H1 (cell line): Measurements from ENCODE around the gene SLC16A11. TPM values are rescaled to one million over a fixed set of nuclear protein-coding genes. Genes with fewer than 3 reads are reported as not detected.

ENCODE experiments used
- CTCF ChIA-PET: fragments of 300-600 bp; sonication (Branson Sonifier 250); formaldehyde crosslinking; loops from one replicate; lab custom pipeline; 2021; ENCODE audit not compliant: partially characterized antibody; lab: Charles Lee
- POLR2A ChIA-PET: fragments of 300-600 bp; sonication (Branson Sonifier 250); formaldehyde crosslinking; loops from one replicate; lab custom pipeline; 2021; ENCODE audit warnings: inconsistent platforms; ENCODE audit not compliant: partially characterized antibody; lab: Charles Lee
- DNase-seq, 2 experiments: peaks; one replicate each; pipeline versions ENCODE4 v3.0.0 to v3.0.0-alpha.2; 2010 to 2022; ENCODE audit warnings: low spot score in 2 of 2, low read depth in 1 of 2, mixed read lengths in 1 of 2
- FAIRE-seq: peaks from 2 replicates; lab custom pipeline; 2011; peaks lifted over from hg19 to GRCh38; lab: Jason Lieb, UNC
- H2AFZ ChIP-seq: 2 replicates; pipeline ENCODE4 v1.8.1; 2012; ENCODE audit warnings: low read length, inconsistent platforms
- H2AK5ac ChIP-seq: 2 replicates; pipeline ENCODE4 v1.6.1; 2013; ENCODE audit warnings: low read depth, low read length
- H2BK120ac ChIP-seq: replicated peaks from 2 replicates; pipeline ENCODE3; 2013; ENCODE audit warnings: low read depth, low read length, inconsistent platforms
- H2BK12ac ChIP-seq: 2 replicates; pipeline ENCODE4 v1.6.1; 2013; ENCODE audit warnings: low read depth, low read length
- H2BK15ac ChIP-seq: 2 replicates; pipeline ENCODE4 v1.6.1; 2013; ENCODE audit warnings: low read length
- H2BK20ac ChIP-seq: 2 replicates; pipeline ENCODE4 v1.6.1; 2013; ENCODE audit warnings: low read length
- H2BK5ac ChIP-seq: 2 replicates; pipeline ENCODE4 v1.6.1; 2013; ENCODE audit warnings: low read depth, low read length
- H3K14ac ChIP-seq: 2 replicates; pipeline ENCODE4 v1.6.1; 2013; ENCODE audit warnings: inconsistent platforms; ENCODE audit not compliant: insufficient read length
- H3K18ac ChIP-seq: 2 replicates; pipeline ENCODE4 v1.6.1; 2013; ENCODE audit warnings: low read length; ENCODE audit errors: extremely low read depth
- H3K23ac ChIP-seq: 2 replicates; pipeline ENCODE4 v1.6.1; 2013; ENCODE audit warnings: inconsistent platforms; ENCODE audit not compliant: insufficient read length
- H3K23me2 ChIP-seq: 2 replicates; pipeline ENCODE4 v1.6.1; 2013; ENCODE audit warnings: low read depth, low read length
- H3K27ac ChIP-seq: 2 replicates; pipeline ENCODE4 v1.6.1; 2011; ENCODE audit warnings: low read depth, low read length, inconsistent platforms
- H3K27me3 ChIP-seq, 4 experiments: replicated peaks in 1 of 4; 1 replicate in 1 of 4; 2 replicates in 3 of 4; pipeline versions ENCODE4 v1.6.1 to v1.8.1; 2011 to 2013; ENCODE audit warnings: low read length in 3 of 4, mild to moderate bottlenecking in 3 of 4, inconsistent platforms in 2 of 4, mixed read lengths in 2 of 4, moderate library complexity in 1 of 4; ENCODE audit not compliant: control insufficient read depth in 3 of 4, insufficient read depth in 3 of 4; ENCODE audit errors: extremely low read depth in 1 of 4
- H3K36me3 ChIP-seq, 4 experiments: 2 replicates each; pipeline versions ENCODE4 v1.6.1 to v1.8.1; 2011 to 2013; ENCODE audit warnings: mild to moderate bottlenecking in 4 of 4, low read length in 3 of 4, moderate library complexity in 2 of 4, control low read depth in 1 of 4, inconsistent platforms in 1 of 4; ENCODE audit not compliant: insufficient read depth in 4 of 4, control insufficient read depth in 2 of 4
- H3K4ac ChIP-seq: replicated peaks from 2 replicates; pipeline ENCODE3; 2013; ENCODE audit warnings: low read length, low read depth, mixed read lengths, inconsistent platforms; ENCODE audit not compliant: insufficient read length
- H3K4me1 ChIP-seq, 4 experiments: replicated peaks in 1 of 4; 1 replicate in 1 of 4; 2 replicates in 3 of 4; pipeline versions ENCODE4 v1.6.1 to v1.8.1; 2011 to 2013; ENCODE audit warnings: low read length in 3 of 4, inconsistent platforms in 2 of 4, mixed read lengths in 1 of 4; ENCODE audit not compliant: insufficient read depth in 4 of 4, control insufficient read depth in 3 of 4
- H3K4me2 ChIP-seq, 2 experiments: 2 replicates each; pipeline versions ENCODE4 v1.6.1 to v1.8.1; 2011 to 2013; ENCODE audit warnings: low read depth in 2 of 2, low read length in 2 of 2, control low read depth in 1 of 2, inconsistent platforms in 1 of 2, mild to moderate bottlenecking in 1 of 2; ENCODE audit not compliant: insufficient read depth in 1 of 2
- H3K4me3 ChIP-seq, 4 experiments: fragments of 200-600, 300-600 bp in 1 of 4; sonication (generic), shearing (Covaris generic), sonication (Bioruptor Twin) in 1 of 4; 2 replicates each; pipeline versions ENCODE4 v1.5.1 to v1.8.1; 2011 to 2016; ENCODE audit warnings: low read length in 4 of 4, low read depth in 3 of 4, control low read depth in 2 of 4, inconsistent platforms in 2 of 4, mild to moderate bottlenecking in 2 of 4, mixed read lengths in 1 of 4, moderate library complexity in 1 of 4; ENCODE audit not compliant: insufficient read depth in 2 of 4; ENCODE audit errors: extremely low read depth in 1 of 4
- H3K56ac ChIP-seq: replicated peaks from 2 replicates; pipeline ENCODE3; 2013; ENCODE audit warnings: low read depth, mild to moderate bottlenecking, mixed read lengths, low read length, inconsistent platforms; ENCODE audit not compliant: insufficient read length
- H3K79me1 ChIP-seq: 2 replicates; pipeline ENCODE4 v1.6.1; 2013; ENCODE audit warnings: low read depth, low read length, control low read depth
- H3K79me2 ChIP-seq, 2 experiments: 2 replicates each; pipeline versions ENCODE4 v1.6.1 to v1.8.1; 2012 to 2013; ENCODE audit warnings: low read length in 2 of 2, mild to moderate bottlenecking in 2 of 2, inconsistent platforms in 1 of 2; ENCODE audit not compliant: insufficient read depth in 2 of 2, control insufficient read depth in 1 of 2
- H3K9ac ChIP-seq, 4 experiments: replicated peaks in 1 of 4; 1 replicate in 1 of 4; 2 replicates in 3 of 4; pipeline versions ENCODE4 v1.6.1 to v1.8.1; 2011 to 2013; ENCODE audit warnings: low read depth in 3 of 4, low read length in 3 of 4, control low read depth in 2 of 4, mild to moderate bottlenecking in 2 of 4, moderate library complexity in 2 of 4, inconsistent platforms in 1 of 4; ENCODE audit errors: extremely low read depth in 1 of 4
- H3K9me3 ChIP-seq, 2 experiments: 2 replicates each; pipeline versions ENCODE4 v1.6.1 to v1.8.1; 2012 to 2013; ENCODE audit warnings: mild to moderate bottlenecking in 2 of 2, moderate library complexity in 2 of 2, control low read depth in 1 of 2, inconsistent platforms in 1 of 2, low read depth in 1 of 2, low read length in 1 of 2, mixed read lengths in 1 of 2; ENCODE audit not compliant: insufficient read depth in 2 of 2
- H4K20me1 ChIP-seq, 2 experiments: replicated peaks in 1 of 2; 2 replicates each; pipeline versions ENCODE3 to v1.8.1; 2011 to 2013; ENCODE audit warnings: inconsistent platforms in 2 of 2, low read length in 2 of 2, mild to moderate bottlenecking in 1 of 2; ENCODE audit not compliant: insufficient read depth in 2 of 2, control insufficient read depth in 1 of 2
- H4K5ac ChIP-seq: 2 replicates; pipeline ENCODE4 v1.6.1; 2013; ENCODE audit warnings: low read length, low read depth, mixed read lengths, inconsistent platforms; ENCODE audit not compliant: insufficient read length
- H4K8ac ChIP-seq: 2 replicates; pipeline ENCODE4 v1.8.0; 2013; ENCODE audit warnings: mild to moderate bottlenecking, moderate library complexity, low read length, inconsistent platforms; ENCODE audit not compliant: insufficient read depth; ENCODE audit errors: extremely low read depth
- H4K91ac ChIP-seq: replicated peaks from 2 replicates; pipeline ENCODE3; 2013; ENCODE audit warnings: low read length, mixed read lengths, inconsistent platforms; ENCODE audit not compliant: insufficient read length
- ASH2L ChIP-seq: fragments of 200-600, 300-600 bp; sonication (generic); IDR thresholded peaks from one replicate; pipeline ENCODE4 v1.7.1; 2017; ENCODE audit warnings: low read length
- BCL11A ChIP-seq, 2 experiments: IDR thresholded peaks; one replicate each; pipeline ENCODE4 v1.6.1; 2011; ENCODE audit warnings: low read depth in 2 of 2, low read length in 2 of 2, mild to moderate bottlenecking in 2 of 2
- SAP30 ChIP-seq: fragments of 300-600 bp; sonication (generic); IDR thresholded peaks from 2 replicates; pipeline ENCODE4 v1.7.1; 2012; ENCODE audit warnings: low read length, moderate library complexity, mild to moderate bottlenecking, inconsistent platforms; ENCODE audit not compliant: insufficient read depth, insufficient replicate concordance
- WGBS, 2 experiments: shearing (Covaris generic) in 1 of 2; methylation state at CpG; one replicate each; pipeline versions ENCODE4 v1.1.6 to v1.1.7; 2013 to 2015; ENCODE audit warnings: low lambda C conversion rate in 2 of 2, mixed read lengths in 2 of 2, inconsistent platforms in 1 of 2, low coverage in 1 of 2, missing lambda C conversion rate in 1 of 2; ENCODE audit not compliant: insufficient replicate concordance in 2 of 2, insufficient coverage in 1 of 2, insufficient read length in 1 of 2; ENCODE audit errors: extremely low coverage in 1 of 2, missing lambda C conversion rate in 1 of 2; 5-methylcytosine and 5-hydroxymethylcytosine counted together
- polyA plus RNA-seq, 7 experiments: library from polyadenylated mRNA; depleted of rRNA in 3 of 7; stranded (reverse) in 5 of 7; unstranded in 2 of 7; fragments of >200 nt in 5 of 7; fragments of 200-250 nt in 2 of 7; gene quantifications; 1 replicate in 5 of 7; 2 replicates in 1 of 7; 4 replicates in 1 of 7; pipeline versions ENCODE4 v1.2.1 to v1.2.3, GENCODE V29; 2011 to 2013; ENCODE audit warnings: missing spikeins in 2 of 7, mixed read lengths in 2 of 7
- total RNA-seq: library from RNA; stranded (reverse); fragmentation: NEBNext Ultra II Directional; extraction: Animal tissue kit (Norgen Biotek cat#: 25700); gene quantifications from 2 replicates; pipeline ENCODE4 v1.2.1, GENCODE V29; 2021
- TF ChIP-seq, protein P1 (sequence below), 3 experiments: IDR thresholded peaks; 1 replicate in 2 of 3; 2 replicates in 1 of 3; pipeline versions ENCODE4 v1.5.1 to v1.6.1; 2011; ENCODE audit warnings: low read length in 3 of 3, mild to moderate bottlenecking in 3 of 3, inconsistent platforms in 2 of 3, low read depth in 1 of 3, moderate library complexity in 1 of 3; ENCODE audit not compliant: insufficient read depth in 1 of 3; ENCODE audit errors: control extremely low read depth in 1 of 3

Gene SLC16A11
- total and polyA plus RNA-seq, 2 of the 8 experiments (the other 6 are each of a cell fraction or from before 2014, with no cell fraction given), result 0.35 to 0.39 TPM

DNA sequence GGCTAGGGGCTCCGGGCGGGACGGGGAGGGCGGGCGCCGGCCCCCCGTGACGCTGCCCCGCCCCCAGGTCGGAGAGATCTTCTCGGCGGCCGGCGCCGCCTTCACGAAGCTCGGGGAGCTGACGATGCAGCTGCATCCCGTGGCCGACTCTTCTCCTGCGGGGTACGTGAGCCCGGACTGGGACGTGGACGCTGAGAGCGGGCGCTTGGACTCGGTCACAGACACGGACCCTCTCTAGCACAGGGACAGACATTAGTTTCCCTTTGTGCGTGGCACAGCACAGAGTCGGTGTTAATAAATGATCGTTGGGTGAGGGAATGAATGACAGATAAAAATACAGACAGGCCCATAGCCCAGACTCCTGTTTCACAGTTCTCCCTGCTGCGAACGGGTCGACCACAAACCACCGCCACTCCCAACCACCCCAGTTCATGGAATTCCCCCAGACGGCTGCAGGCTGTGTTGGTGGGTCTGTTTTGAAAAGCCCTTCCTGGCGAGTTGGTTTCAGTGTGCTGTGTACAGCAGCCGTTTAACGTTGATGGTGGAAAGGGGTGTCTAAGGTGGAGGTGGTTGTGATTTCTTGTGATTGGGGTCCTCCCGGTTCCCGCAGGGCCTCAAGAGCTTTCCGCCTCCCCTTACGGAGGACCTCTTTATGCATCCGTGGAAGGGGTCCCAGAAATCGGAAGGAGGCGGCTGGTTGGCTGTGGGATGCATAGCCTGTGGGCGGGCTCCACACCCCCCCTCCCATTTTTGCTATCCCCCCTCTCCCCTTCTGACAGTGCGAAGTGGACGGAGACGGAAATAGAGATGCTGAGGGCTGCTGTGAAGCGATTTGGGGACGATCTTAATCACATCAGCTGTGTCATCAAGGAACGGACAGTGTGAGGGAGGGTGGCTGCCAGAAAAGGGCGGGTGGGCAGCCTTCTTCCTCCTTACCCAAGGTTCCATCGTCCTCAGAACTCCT, 28.6 kb downstream of the SLC16A11 start:
- FAIRE-seq, result no peak
- Histone ChIP-seq H3K23me2 (peaks cover 14% of the 10 kb centered on the region), H3K4me1 (peaks cover 0 to 28% (median 13%) of the 10 kb centered on the region in 4 experiments; a peak in 6 of 7 replicates), H2AFZ (no peak overlapping the region), H3K4me3 (peak overlapping the region; percentile 74 to 100 (median 83)), H3K23ac (no peak overlapping the region), H3K79me2 (peaks cover 0 to 32% of the 10 kb centered on the region in 2 experiments; a peak in 2 of 4 replicates), H2BK15ac (no peak overlapping the region), H3K27me3 (no peaks in the 10 kb centered on the region), H3K4ac (no peak overlapping the region), H2AK5ac (0 out of 2 replicates have a peak overlapping the region, but pooled peaks have one; percentile 1), H3K9me3 (no peaks in the 10 kb centered on the region), H3K56ac (no peak overlapping the region), H2BK12ac (peak overlapping the region; percentile 60; the same call in 1 of the 2 replicates), H4K20me1 (no peaks in the 10 kb centered on the region), H3K36me3 (peaks cover 0 to 4% (median 2%) of the 10 kb centered on the region in 4 experiments; a peak in 3 of 8 replicates), H3K79me1 (peaks cover 7% of the 10 kb centered on the region; the same call in 1 of the 2 replicates), H3K9ac (peak overlapping the region; percentile 54 to 66 (median 58); a peak in 5 of 7 replicates), H2BK20ac (no peak overlapping the region), H2BK5ac (no peak overlapping the region), H3K27ac (no peak overlapping the region), H4K91ac (no peak overlapping the region), H3K4me2 (peak overlapping the region; percentile 66 to 85), H4K5ac (peak overlapping the region; percentile 73), H2BK120ac (peak overlapping the region; percentile 41), H3K18ac (peak overlapping the region; percentile 83), H4K8ac (peak overlapping the region; percentile 3; the same call in 1 of the 2 replicates), H3K14ac (no peak overlapping the region)
- no peak for DNase-seq
- WGBS, 2 experiments, result 40% methylated on average over 29 of the region's 56 CpGs; no CpG with 5 or more reads in 1 of the 2 experiments
- POLR2A ChIA-PET, result interaction anchor here (0.9 to 1.4 kb wide), 3 partner anchors 8 to 101 kb away, joined by 3 to 4 read pairs (median 3); partner anchors contain the start of gene SLC16A13
- CTCF ChIA-PET, result interaction anchor here (0.5 to 1.4 kb wide), 5 partner anchors 12 to 219 kb away, joined by 3 to 4 read pairs (median 3); partner anchors contain the start of gene DVL2
- TF ChIP-seq, protein P1, sequence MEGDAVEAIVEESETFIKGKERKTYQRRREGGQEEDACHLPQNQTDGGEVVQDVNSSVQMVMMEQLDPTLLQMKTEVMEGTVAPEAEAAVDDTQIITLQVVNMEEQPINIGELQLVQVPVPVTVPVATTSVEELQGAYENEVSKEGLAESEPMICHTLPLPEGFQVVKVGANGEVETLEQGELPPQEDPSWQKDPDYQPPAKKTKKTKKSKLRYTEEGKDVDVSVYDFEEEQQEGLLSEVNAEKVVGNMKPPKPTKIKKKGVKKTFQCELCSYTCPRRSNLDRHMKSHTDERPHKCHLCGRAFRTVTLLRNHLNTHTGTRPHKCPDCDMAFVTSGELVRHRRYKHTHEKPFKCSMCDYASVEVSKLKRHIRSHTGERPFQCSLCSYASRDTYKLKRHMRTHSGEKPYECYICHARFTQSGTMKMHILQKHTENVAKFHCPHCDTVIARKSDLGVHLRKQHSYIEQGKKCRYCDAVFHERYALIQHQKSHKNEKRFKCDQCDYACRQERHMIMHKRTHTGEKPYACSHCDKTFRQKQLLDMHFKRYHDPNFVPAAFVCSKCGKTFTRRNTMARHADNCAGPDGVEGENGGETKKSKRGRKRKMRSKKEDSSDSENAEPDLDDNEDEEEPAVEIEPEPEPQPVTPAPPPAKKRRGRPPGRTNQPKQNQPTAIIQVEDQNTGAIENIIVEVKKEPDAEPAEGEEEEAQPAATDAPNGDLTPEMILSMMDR (IDR thresholded peaks at IDR 0.05; ENCODE audit: control extremely low read depth in 1 of 3, insufficient read depth in 1 of 3, low read depth in 1 of 3, low read length in 3 of 3), result 0 out of 4 replicates have a peak, but pooled peaks of 1 of the 3 experiments have one; percentile 0
- TF ChIP-seq BCL11A (IDR thresholded peaks at IDR 0.05; ENCODE audit: low read depth in 2 of 2, low read length in 2 of 2), result no peak
- peak; percentile 49 for TF ChIP-seq SAP30
- peak; percentile 59 for TF ChIP-seq ASH2L
- TF ChIP-seq, all 59 proteins: peak for 3
